NCI-H1417 treated with DMSO at 0.1 percent for 48 hours (cell line): Measurements from ENCODE around the gene MT1H.
"Not testable (repeated sequence)": the region's sequence is repeated elsewhere in the genome, so short reads cannot be mapped to it uniquely, and the experiment has no call there.

Source experiments
- DNase-seq: peaks from one replicate; lab custom pipeline; 2025; lab: John Stamatoyannopoulos, UW

The MT1H gene

DNA sequence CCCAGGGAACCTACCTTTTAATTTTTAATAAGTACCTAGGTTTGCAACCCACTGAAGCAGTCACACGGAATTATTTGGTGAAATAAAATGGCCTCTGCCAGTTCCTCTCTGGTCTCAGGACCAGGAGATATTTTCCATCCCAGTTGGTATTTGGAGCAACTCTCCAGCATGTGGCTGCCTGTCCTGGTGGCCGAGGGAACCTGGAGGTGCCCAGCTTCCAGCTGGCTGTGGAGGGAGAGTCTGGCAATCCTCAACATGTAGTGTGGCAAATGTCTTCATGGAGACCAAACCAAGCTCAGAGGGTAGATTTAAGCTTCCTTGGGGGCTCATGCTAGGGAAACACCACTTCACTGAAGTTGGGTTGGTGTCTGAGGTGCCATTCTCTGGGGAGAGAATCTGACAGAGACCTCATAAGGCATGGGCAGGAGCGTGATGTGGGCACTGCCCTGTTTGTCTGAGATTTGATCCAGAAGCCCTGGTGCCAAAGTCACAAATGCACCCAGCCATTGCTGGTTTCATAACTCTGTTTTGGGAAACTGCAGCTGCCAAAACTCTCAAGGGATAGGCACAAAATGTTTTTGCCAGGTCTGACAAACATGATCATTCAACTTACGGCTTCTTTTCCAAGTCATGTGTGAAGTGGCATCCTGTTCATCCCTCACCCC lies 15.4 kb downstream of the MT1H start:
- DNase-seq, result no peak

- no peak for DNase-seq
These were observed 17.1 kb downstream of the MT1H start for GRCh38 chr16:56686758-56687157.

- DNase-seq, result no peak
These were observed 19.1 kb downstream of the MT1H start for GRCh38 chr16:56688762-56689161.

DNA sequence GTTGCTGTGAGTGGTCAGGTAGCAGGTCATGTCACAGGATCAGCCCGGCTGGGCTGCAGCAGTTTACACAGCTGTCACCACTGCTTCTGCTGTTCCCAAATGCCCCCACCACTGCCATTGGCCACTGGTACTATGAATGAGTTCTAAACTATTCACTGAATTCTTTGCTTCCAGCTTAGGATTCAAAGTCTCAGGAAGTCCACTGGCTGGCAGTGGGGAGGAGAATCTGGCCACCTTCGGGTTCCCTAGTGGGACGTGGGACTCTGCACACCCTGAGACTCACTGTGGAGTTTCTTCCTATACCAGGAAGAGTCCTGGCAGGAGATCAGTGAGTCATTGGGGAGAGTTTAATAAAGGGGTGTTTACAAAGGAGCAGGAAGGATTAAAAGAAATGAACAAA lies 19.6 kb downstream of the MT1H start:
- DNase-seq, result no peak

DNA sequence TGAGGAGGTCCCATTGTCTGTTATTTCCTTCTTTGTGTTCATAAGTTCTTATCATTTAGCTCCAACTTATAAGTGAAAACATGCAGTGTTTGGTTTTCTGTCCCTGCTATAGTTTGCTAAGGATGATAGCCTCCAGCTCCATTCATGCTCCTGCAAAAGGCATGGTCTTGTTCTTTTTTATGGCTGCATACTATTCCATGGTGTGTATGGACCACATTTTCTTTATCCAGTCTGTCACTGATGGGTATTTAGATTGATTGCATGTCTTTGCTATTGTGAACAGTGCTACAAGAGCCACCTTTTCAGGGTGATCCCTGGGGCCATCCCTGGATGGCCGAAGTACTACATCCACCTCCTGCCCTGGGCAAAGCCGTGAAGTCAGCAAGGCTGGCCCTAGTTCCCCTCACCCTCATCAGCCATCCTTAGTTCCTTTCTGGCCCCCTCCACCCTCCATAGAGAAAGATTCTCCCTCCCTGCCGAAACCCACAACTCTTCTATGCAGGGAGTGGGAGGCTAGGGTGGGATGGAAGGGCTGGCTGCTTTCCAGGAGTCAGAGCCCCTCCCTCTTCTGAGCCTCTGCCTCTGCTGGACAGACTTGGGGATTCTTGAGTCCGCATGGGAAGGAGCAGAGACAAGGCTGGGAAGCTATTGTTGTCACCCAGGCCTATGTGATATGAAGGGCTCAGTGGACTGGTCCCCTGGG lies 21.0 kb downstream of the MT1H start:
- DNase-seq, result no peak

DNA sequence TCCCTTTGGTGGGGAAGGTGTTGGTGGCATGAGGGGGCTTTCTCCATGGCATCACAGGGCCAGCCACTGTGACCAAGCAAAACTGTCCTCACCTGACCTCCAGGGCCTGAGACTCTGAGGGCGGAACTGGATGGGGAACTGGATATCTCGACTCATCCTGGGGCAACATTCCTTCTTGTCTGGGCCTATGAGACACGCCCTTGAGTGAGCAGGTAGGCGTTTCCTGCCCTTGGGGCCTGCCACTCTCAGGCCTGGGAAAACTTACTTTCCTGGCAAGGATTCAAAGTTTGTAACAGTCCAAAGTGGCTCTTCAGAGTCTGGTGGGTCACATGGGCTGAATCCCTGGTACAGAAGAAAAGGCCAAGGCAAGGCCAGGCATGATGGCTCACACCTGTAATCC lies 22.3 kb downstream of the MT1H start:
- DNase-seq, result no peak

- DNase-seq, result no peak
These were observed 25.6 kb downstream of the MT1H start for GRCh38 chr16:56695246-56695645.

- no peak for DNase-seq
These were observed 28.0 kb downstream of the MT1H start for GRCh38 chr16:56697456-56698155.

DNA sequence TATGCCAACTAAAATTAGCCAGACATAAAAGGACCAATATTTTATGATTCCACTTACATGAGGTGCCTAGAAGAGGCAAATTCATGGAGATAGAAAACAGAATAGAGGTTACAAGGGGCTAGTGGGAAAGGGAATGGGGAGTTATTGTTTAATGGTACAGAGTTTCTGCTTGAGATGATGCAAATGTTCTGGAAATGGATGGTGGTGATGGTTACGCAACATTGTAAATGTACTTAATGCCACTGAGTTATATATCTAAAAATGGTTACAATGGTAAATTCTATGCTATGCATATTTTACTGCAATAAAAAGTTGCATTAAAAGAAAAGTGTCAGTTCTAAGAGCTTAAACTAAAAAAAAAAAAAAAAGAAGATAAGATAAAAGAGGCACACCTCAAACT lies 30.6 kb downstream of the MT1H start:
- DNase-seq, result no peak

DNA sequence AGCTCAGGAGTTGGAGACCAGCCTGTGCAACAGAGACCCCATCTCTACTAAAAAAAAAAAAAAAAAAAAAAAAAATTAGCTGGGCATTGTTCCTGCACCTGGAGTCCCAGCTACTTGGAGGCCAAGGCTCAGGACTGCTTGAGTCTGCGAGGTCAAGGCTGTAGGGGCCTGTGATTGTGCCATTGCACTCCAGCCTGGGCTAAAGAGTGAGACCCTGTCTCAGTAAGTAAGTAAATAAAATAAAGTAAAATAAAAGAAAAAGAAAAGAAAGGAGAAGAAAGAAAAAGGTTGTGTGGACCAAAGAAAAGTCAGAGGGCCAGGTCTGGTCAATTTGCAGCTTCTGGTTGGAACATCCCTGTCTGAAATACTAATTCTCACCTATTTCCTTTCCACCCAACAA lies 31.0 kb downstream of the MT1H start:
- DNase-seq, result no peak

DNA sequence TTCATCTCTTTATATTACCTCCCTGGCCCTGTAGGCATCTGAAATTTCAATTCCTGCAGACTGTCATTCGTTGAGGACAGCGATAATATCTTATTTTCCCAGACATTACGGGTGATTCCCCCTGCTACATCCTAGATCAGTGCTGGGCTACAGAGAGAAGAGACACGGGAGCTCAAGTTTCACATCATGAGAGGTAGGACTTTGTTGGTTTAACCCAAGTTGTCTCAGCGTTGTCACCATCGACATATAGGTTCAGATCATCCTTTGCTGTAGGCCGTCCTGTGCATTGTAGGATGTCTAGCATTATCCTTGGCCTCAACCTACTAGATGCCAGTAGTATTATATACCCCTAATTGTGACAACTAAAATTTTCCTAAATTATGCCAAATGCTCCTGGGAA lies 31.9 kb downstream of the MT1H start:
- no peak for DNase-seq

DNA sequence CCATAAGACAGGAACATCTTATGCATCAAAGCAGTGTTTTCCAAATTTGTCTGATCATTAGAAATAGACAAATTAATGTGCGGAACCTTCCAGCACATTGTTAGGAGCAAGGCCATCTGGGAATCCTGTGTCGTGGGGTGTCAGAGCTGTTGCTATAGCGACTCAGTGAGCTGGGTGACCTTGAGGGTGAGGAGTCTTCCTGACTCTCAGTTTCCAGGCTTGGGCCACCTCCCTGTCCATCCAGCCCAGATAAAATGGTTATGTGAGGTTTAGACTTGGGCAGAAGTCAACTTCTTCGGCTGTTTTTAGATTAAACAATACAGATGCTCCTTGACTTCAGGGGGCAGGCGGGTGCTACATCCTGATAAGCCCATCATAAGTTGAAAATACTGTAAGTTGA lies 33.2 kb downstream of the MT1H start:
- DNase-seq, result no peak

- DNase-seq, result no peak
These were observed 39.2 kb downstream of the MT1H start for GRCh38 chr16:56708525-56709442.

GRCh38 chr16:56709443-56710040 lies 39.9 kb downstream of the MT1H start:
- no peak for DNase-seq

GRCh38 chr16:56710181-56710737 lies 40.6 kb downstream of the MT1H start:
- no peak for DNase-seq

GRCh38 chr16:56711862-56712261 lies 42.2 kb downstream of the MT1H start:
- DNase-seq, result no peak

- no peak for DNase-seq
These were observed 44.2 kb downstream of the MT1H start for GRCh38 chr16:56713794-56714193.

DNA sequence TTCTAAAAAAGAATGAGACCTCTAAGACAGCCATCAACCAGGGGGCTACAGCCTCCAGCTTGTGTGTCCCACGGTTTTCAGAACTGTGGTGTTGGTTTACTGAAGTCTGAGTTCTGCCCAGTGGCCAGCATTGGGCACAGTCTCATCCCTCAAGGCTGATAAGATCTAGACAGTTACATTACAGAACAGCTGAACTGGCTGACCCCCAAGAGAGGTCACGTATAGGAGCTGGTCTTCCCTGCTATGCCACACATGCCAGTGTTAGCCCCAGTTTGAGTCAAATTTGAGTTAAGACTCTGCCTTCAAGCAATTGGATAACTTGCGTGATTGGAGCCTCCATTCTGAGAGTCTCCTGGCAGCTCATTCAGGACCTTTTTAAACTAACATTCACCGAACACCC lies 45.5 kb downstream of the MT1H start:
- DNase-seq, result no peak

- no peak for DNase-seq
These were observed 47.1 kb downstream of the MT1H start for GRCh38 chr16:56716761-56717160.

DNA sequence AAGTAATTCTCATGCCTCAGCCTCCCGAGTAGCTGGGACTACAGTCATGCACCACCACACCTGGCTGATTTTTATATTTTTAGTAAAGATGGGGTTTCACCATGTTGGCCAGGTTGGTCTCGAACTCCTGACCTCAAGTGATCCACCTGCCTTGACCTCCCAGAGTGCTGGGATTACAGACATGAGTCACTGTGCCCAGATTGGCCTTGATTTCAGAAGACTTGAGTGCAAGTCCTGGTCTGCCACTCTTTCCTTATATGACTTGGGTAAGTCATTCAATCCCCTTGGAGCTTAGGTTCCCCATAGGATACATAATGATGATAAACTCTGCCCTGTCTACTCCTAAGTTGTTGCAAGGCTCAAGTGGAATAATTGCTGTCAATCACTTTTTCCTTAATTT lies 47.9 kb downstream of the MT1H start:
- DNase-seq, result not testable (repeated sequence)
